T1000 (cell line): Measurements from ENCODE around the gene IFT122.

Source experiments
- DNase-seq: peaks from one replicate; lab custom pipeline; 2025; ENCODE audit warnings: mixed read lengths; lab: John Stamatoyannopoulos, UW

The IFT122 gene

DNA sequence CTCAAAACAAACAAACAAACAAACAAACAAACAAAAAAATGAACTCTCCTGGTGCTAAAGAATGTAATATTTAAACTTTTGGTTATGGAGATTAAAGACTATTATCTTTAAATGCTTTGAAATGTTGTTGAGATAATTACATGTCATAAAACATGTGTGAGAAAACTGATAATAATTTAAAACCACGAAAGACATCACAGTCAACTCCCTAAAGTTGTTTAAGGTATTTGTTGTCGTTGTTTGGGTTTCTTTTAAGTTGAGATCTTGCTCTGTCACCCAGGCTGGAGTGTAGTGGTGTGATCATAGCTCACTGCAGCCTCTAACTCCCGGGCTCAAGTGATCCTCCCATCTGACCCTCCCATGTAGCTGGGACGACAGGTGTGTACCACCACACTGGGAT is 23.6 kb upstream of the IFT122 start:
- DNase-seq, result no peak

DNA sequence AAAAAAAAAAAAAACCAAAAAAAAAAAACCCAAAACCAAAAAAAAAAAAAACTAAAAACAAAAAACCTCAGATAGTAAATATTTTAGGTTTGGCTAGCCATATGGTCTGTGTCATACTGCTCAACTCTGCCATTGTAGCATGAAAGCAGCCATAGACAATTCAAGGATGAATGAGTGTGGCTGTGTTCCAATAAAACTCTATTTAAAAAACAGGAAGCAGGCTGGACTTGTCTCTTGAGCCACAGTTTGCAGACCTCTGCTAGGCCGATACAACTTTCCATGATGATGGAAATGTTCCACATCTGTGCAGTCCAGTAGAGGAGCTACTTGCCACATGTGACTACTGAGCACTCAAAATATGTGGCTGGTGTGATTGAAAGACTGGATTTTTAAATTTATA is 22.7 kb upstream of the IFT122 start:
- no peak for DNase-seq

DNA sequence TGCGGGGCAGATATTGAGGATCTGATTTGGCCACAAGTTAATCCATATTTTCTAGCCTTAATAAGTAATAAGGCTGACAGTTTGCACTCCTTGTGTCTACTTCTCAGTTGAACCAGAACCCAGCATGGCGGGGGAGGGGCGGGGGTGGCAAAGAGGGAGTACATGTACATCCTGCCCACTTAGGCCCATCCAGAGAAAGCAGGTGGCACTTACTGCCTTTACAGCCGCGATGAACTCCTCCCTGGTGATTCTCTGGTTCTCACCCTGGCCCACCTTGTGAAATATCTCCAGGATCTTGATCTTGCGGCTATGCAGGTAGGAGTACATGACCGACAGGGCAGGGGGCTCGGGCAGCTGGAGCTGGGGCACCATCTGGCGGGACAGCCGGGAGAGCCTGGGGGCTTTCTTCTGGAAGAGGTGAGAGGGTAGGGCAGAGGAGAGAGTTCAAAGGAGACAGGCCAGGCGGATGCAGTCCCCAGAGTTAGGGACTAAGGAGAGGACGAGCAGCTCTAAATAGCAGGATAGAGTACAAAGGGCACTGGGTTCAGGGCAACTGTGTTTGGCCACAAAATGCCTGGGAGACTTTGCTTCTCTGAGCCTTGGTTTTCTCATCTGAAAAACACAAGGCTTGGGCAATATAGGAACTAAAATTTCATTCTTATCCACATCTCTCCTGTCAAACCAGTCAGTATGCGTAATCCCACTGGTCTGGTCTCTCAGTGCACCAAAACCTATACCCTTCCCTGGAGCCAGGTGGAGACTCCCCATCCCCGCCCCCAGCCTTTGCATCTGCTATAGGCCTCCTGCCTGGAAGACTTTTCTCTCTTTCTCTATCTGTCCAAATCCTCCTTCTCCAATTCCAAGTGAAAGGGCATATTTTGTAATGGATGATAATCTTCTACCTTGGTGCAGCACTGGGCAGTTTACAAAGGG is 21.7 kb upstream of the IFT122 start:
- no peak for DNase-seq

- DNase-seq, result no peak
These were observed 20.5 kb upstream of the IFT122 start for GRCh38 chr3:129419476-129419875.

- no peak for DNase-seq
These were observed 18.7 kb upstream of the IFT122 start for GRCh38 chr3:129421236-129421883.

DNA sequence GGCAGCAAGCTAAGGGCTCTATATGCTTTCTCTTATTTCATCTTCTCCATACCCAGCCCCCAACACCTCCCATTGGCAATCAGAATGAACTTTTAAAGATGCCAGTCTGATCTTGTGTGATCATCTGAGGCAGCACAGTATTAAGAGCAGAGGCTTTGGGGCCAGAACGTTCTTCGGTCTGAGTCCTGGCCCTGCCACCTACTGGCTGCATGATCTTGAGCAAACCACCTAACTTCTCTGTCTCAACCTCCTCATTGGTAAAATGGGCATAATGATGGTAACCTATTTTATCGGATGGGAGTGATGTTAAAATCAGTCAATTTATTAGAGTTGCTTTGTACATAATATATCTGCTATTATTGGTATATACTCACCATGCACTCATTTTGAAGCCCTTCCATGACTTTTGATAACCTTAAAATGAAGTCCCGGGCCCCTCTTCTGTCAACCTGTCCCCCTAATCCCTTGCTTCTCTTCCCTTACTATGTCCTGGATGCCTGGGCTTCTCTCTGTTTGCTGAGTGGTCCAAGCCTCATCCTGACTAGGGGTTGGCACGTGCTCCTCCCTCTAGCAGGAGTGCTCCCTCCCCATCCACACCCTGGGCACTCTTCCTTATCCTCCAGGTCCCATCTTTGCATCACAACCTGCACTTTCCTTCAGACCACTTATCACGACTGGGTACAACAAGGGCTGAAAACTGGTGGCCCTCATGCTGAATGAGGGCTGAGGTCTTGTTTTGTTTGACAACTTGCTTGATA is 17.9 kb upstream of the IFT122 start:
- no peak for DNase-seq

DNA sequence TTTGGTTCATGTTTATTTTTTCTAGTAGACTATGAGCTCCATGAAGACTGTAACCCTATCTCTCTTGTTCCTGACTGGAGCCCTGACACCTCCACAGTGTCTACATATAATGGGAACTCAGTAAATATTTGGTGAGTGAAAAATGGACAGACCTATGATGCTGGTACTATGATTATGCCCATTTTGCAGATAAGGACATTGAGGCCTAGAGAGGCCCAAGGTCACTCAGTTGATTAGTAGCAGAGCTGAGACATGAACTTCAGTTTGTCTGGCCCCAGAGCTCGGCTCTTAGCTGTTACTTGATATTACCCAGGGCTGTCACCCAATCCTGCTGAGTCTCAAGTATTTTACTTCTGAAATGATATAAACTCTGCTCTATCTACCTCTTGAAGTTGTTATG is 17.1 kb upstream of the IFT122 start:
- DNase-seq, result no peak

DNA sequence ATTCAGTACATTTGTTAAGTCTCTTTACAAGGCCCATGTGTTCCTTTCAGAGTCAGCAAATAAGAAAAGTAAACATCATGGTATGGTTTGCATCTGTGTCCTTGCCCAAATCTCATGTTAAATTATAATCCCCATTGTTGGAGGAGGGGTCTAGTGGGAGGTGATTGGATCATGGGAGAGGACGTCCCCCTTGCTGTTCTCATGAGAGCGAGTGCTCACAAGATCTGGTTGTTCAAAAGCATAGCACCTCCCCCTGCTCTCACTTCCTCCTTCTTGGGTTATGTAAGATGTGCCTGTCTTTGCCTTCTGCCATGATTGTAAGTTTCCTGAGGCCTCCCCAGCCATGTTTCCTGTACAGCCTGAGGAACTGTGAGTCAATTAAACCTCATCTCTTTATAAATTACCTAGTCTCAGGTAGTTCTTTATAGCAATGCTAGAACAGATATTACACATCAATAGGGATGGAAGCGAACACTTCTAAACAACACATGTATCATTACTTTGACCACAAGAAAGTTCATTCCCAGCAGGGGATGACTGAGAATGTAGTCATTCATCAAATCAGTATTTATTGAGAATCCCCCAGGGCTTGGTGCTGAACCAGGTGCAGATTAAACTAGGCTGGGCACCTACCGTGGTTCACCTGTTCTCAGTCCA is 15.7 kb upstream of the IFT122 start:
- no peak for DNase-seq

DNA sequence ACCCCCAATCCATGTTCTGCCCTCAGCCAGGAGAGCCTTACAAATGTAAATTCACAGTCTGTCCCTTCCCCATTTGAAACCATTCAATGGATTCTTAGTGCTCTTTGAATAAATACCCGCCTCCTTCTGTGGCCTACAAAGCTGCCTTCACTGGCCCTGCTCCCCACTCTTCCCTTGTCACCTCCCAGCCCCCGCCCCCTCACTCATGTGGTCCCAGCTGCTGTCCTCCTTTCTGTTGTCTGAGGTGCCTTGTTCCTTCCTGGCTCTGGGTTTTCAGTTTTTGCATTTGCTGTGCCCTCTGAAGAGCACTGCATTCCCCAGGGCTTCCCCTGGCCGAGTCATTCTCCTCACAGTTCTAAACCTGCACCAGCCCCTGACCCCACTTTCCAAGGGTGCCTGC is 14.8 kb upstream of the IFT122 start:
- no peak for DNase-seq

DNA sequence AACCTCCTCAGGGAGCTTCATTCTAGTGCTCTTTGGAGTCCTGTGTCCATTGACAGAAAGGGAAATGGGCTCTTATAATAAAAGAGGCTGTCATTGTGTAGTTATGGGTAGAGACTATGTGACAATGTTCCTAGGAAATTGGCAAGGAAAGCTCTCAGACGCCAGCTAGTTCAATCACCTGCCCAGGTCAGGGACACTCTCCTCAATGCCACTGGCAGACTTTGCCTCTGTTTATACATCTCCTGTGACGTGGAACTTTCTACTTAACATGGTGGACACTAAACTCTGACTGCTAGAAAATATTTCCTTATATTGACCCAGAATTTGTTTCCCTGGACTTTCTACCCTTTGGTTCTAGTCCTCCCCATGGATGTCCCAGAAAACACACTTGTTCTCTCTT is 14.4 kb upstream of the IFT122 start:
- DNase-seq, result no peak

- DNase-seq, result no peak
These were observed 12.0 kb upstream of the IFT122 start for GRCh38 chr3:129428007-129428375.

DNA sequence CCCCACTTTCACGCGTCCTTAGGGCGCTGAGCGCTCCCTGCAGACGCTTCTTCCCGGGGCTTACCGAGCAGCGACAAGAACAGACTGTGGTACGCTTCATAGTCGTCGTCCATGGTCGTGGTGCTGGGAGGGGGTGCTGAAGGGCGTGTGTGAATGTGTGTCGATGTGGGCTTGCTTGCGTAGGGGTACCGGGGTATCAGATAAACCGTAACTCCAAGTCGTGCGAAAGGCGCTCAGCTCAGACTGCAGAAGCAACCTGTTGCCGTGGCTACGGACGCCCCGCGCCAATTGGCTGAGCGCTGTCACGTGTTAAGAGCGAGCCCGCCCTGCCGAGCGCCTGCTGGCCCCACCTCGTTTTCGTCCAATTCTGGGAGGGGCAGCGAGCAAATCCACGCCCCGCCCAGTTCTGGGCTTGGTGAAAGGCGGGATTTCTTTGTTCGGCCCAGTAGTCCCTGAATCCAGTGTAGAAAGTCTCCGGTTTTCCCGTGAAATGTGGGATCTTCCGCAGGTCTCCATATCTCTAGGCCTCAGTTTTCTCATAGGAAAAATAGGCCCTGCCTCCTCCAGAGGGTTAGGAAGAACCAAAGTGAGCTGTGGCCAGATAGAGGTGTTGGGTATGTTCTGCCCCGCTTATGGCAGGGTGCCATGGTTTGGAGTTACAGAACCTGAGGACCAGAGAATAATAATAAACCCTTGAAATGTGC is 11.5 kb upstream of the IFT122 start, which contains the start of gene EFCAB12:
Gene EFCAB12 (minus strand): TSS at position 261 of the 704 bp plus-strand sequence. CDS start 148 bp downstream, at position 113.
- DNase-seq, result peak; percentile 84

- no peak for DNase-seq
These were observed 11.0 kb upstream of the IFT122 start for GRCh38 chr3:129429080-129429451.

GRCh38 chr3:129429602-129430001 is 10.4 kb upstream of the IFT122 start:
- DNase-seq, result no peak

GRCh38 chr3:129432036-129432435 is 8.0 kb upstream of the IFT122 start:
- DNase-seq, result no peak

GRCh38 chr3:129432671-129433070 is 7.4 kb upstream of the IFT122 start:
- no peak for DNase-seq

DNA sequence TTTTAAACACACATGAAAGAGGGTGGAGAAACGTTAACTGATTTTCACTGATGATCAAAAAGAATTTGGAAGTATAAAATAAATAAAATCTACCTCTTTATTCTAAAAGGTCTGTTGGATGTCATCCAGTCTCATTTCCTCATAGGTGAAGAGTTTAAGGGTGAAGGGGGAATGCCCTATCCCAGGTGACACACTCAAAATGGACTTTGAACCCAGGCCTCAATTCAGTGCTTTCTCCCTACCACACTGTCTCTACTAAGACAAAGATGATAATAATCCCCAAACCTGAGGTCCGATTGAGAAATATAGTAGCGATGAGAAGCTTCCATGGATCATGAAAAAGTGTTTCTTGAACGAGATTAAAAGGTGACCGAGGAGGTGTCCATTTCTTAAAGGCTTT is 6.5 kb upstream of the IFT122 start:
- DNase-seq, result no peak

GRCh38 chr3:129434140-129434539 is 5.9 kb upstream of the IFT122 start:
- DNase-seq, result no peak

DNA sequence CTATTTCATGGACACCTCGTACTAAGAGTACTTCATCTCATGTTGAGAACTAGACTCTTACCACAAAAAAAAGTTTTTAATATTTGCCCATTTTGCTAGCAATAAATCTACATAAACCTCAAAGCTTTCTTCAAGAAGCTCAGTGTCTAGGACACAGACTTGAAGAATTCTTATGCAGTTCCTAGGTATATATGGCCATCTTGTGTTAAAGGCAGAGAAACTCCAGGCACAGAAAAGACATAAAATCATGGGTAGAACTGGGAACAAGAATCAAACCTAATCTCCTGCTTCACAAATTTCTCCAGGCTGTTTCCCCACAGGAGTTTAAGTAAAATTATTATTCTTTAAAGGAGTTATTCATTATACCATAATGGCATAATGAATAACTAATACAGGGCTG is 4.7 kb upstream of the IFT122 start:
- no peak for DNase-seq

DNA sequence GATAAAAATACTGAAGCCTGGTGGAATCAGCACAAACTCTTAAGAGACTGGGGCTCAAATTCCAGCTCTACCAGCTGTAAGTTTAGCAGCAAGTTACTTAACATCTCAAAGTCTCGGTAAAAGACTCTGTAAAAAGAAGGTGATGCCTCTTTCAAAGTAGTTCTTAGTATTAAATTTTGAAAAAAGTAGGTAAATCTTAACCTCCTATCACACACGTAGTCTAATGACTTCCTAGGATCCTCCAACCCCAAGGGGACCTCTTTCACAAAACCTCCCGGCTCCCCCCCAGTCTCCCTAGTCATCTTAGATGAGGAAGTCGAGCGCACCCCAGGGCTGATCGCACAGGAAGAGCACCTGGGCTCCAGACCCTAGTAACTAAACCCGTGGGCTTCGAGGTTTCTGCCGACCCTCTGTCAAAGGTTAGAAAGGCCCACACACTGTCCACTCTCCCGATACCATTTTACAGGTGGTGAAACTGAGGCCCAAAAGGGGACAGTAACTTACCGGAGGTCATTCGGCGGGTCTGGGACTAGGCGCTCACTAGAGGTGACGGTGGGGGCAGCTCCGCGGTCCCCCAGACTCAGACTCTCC is 703 bp upstream of the IFT122 start:
- no peak for DNase-seq

DNA sequence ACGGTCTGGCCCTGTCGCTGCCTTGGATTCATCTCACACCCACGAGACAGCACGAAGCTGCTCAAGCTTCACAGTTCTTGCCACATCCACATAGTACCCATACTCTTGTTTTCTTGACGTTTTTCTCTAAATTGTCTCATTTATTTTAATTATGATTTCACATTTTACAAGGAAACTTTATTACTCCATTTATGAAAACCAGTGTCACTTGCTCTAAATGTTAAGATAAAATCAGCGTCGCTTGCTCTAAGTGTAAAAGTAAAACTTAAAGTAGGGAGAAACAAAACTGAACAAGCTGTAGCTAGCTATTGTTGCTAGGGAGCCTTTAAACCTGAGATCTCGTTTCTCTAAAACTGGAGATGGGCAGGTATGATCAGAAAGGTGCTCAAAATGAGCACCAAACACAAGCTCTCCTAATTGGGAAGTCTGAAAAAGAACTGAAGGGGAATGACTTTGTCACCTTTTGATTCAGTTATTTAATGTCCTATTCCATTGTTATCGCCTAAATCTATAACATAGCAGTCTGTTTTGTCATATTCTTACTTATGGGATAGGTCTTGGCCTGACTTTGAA is 680 bp downstream of the IFT122 start:
- DNase-seq, result no peak
